HG02588 (cell line): ENCODE results near the gene CDC73.
A peak's percentile ranks its signal among the peaks of the same experiment; 100 is the strongest.
"Not testable (repeated sequence)": the region's sequence is repeated elsewhere in the genome, so short reads cannot be mapped to it uniquely, and the experiment has no call there.

ENCODE experiments used
- ATAC-seq: cut with Tn5 transposase; IDR thresholded peaks from one replicate; pipeline ENCODE4 v1.9.1; 2021; ENCODE audit warnings: mild to moderate bottlenecking, moderate library complexity; ENCODE audit not compliant: unreplicated experiment

Gene CDC73

GRCh38 chr1:193176113-193176512 is 54.3 kb downstream of the CDC73 start:
- ATAC-seq, result no peak

- ATAC-seq, result no peak
Measured at GRCh38 chr1:193176788-193177187, 55.0 kb downstream of the CDC73 start.

GRCh38 chr1:193179094-193179493 is 57.3 kb downstream of the CDC73 start:
- ATAC-seq, result no peak

- no peak for ATAC-seq
Measured at GRCh38 chr1:193181536-193181935, 59.7 kb downstream of the CDC73 start.

GRCh38 chr1:193181985-193182384 is 60.2 kb downstream of the CDC73 start:
- no peak for ATAC-seq

- no peak for ATAC-seq
Measured at GRCh38 chr1:193183019-193183627, 61.3 kb downstream of the CDC73 start.

- ATAC-seq, result no peak
Measured at GRCh38 chr1:193184776-193185175, 62.9 kb downstream of the CDC73 start.

GRCh38 chr1:193185211-193185610 is 63.4 kb downstream of the CDC73 start:
- ATAC-seq, result no peak

GRCh38 chr1:193185901-193186731 is 64.3 kb downstream of the CDC73 start, which contains the start of gene B3GALT2:
Gene B3GALT2, minus strand, starts transcription at chr1:193186613. Its CDS starts 5,051 bp downstream, at chr1:193181562.
- no peak for ATAC-seq

GRCh38 chr1:193187114-193187513 is 65.3 kb downstream of the CDC73 start:
- ATAC-seq, result no peak

- not testable (repeated sequence) for ATAC-seq
Measured at GRCh38 chr1:193188915-193189314, 67.1 kb downstream of the CDC73 start.

GRCh38 chr1:193189442-193190095 is 67.7 kb downstream of the CDC73 start:
- no peak for ATAC-seq

- no peak for ATAC-seq
Measured at GRCh38 chr1:193190096-193190744, 68.4 kb downstream of the CDC73 start.

- no peak for ATAC-seq
Measured at GRCh38 chr1:193192586-193192985, 70.8 kb downstream of the CDC73 start.

GRCh38 chr1:193199940-193200339 is 78.1 kb downstream of the CDC73 start:
- no peak for ATAC-seq

GRCh38 chr1:193201021-193201420 is 79.2 kb downstream of the CDC73 start:
- no peak for ATAC-seq

- ATAC-seq, result no peak
Measured at GRCh38 chr1:193210996-193211395, 89.2 kb downstream of the CDC73 start.

GRCh38 chr1:193211539-193211938 is 89.7 kb downstream of the CDC73 start:
- ATAC-seq, result peak; percentile 81

- ATAC-seq, result no peak
Measured at GRCh38 chr1:193212637-193213036, 90.8 kb downstream of the CDC73 start.

- ATAC-seq, result no peak
Measured at GRCh38 chr1:193213998-193214397, 92.2 kb downstream of the CDC73 start.

GRCh38 chr1:193216920-193217319 is 95.1 kb downstream of the CDC73 start:
- no peak for ATAC-seq
